Measurements from ENCODE around the gene MYEOV. TPM values are rescaled to one million over a fixed set of nuclear protein-coding genes. Genes with fewer than 3 reads are reported as not detected.

The MYEOV gene
- total and polyA plus RNA-seq, 10 of the 15 experiments (the other 5 are each of a cell fraction or from before 2014, with no cell fraction given) = 0.05 to 0.40 (median 0.26) TPM; not detected in 3

DNA sequence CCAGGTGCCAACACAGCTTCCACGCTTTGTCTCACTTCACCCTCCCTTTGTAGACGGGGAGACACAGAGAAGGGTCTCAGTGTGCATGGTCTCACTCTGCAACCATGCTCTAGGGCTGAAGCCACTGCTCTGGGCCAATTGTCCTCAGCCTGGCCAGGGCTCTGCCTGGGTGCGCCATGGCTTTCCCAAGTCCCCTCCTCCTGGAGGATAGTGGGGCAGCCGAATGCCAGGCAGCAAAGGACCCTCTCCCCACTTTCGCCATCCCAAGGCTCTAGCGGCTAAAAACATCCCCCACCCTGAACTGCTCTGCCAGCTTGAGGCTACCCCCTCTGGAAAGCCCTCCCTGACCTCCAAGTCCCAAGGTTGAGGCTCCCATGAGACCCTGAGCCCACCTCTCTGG is 20.4 kb upstream of the MYEOV start:
- Histone ChIP-seq H4K20me1 (ENCODE audit: control insufficient read depth, insufficient read depth) (no peaks in the 10 kb centered on the region), H2AFZ (ENCODE audit: control insufficient read depth, low read depth, low read length) (no peak overlapping the region), H3K4me1 (ENCODE audit: control insufficient read depth, insufficient read depth, low read length) (peaks cover 19% of the 10 kb centered on the region), H3K9me3 (replicated peaks; ENCODE audit: control insufficient read depth, insufficient read depth, low read length) (peaks cover 2% of the 10 kb centered on the region; the same call in 1 of the 3 replicates), H3K36me3 (ENCODE audit: control insufficient read depth in 2 of 2, insufficient read depth in 2 of 2, low read length in 1 of 2) (no peaks in the 10 kb centered on the region), H3K4me2 (ENCODE audit: control insufficient read depth, insufficient read depth) (no peak overlapping the region), H3K27me3 (replicated peaks in 1 of 2; ENCODE audit: control insufficient read depth in 2 of 2, insufficient read depth in 2 of 2, low read length in 1 of 2) (no peaks in the 10 kb centered on the region), H3K4me3 (no peak overlapping the region), H3K27ac (ENCODE audit: control insufficient read depth, insufficient read depth) (no peak overlapping the region), H3K9ac (ENCODE audit: control insufficient read depth, insufficient read depth, low read length) (no peak overlapping the region), H3K79me2 (ENCODE audit: control insufficient read depth, insufficient read depth, low read length) (no peaks in the 10 kb centered on the region)
- WGBS (ENCODE audit: insufficient coverage, insufficient replicate concordance, low lambda C conversion rate, missing lambda C conversion rate) = 80% methylated on average over 6 of the region's 6 CpGs
- intact Hi-C loops (cut with micrococcal nuclease; ENCODE audit: unreplicated experiment) = no loop called here
- ATAC-seq (no peak), FAIRE-seq (no peak), DNase-seq (ENCODE audit: low read depth, low spot score) (no peak)
- in situ Hi-C loops (cut with MboI) = no loop called here
- RAD21 ChIA-PET (ENCODE audit: unreplicated experiment) = interaction anchor here (4.3 kb wide), 1 partner anchor 14 kb away, joined by 46 read pairs; no protein-coding TSS in a partner anchor
- TF ChIP-seq JUND (IDR thresholded peaks at IDR 0.05; ENCODE audit: low read depth, low read length) (no peak), CHD4 (IDR thresholded peaks at IDR 0.05) (no peak), ZSCAN29 (IDR thresholded peaks at IDR 0.05) (no peak)
- POLR2A ChIA-PET = no interaction called here
- CTCF ChIA-PET = no interaction called here
- no TSS peak for BruUV-seq (replicated peaks)
- SMC1A ChIA-PET (ENCODE audit: uncharacterized antibody, unreplicated experiment) = interaction anchor here (3.2 kb wide), 1 partner anchor 14 kb away, joined by 27 read pairs; no protein-coding TSS in a partner anchor

DNA sequence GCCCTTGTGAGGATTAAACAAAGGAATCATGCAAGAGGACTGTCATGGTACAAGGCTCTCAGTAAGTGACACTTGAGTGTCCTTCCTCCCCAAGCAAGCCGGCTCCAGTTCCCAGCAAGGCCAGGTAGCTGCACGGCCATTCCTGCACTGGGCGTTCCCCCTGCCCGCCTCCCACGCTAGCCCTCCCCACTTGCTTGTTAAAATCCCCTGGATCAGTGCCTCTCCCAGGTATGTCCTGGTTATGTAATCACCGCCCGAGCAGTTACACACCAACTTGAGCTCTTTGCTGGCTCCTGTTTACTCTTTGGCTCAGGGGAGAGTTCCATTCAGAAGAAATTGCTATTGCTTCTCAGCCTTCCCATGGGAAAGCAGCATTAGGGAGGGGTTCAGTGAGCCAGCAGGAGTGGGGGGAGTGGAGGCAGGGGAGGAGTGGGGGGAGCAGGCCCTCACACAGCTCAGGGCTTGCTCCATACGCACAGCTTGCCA is 19.4 kb upstream of the MYEOV start:
- no peak overlapping the region for H3K9ac ChIP-seq (ENCODE audit: control insufficient read depth, insufficient read depth, low read length)
- peaks cover 2% of the 10 kb centered on the region; the same call in 1 of the 3 replicates for H3K9me3 ChIP-seq (replicated peaks; ENCODE audit: control insufficient read depth, insufficient read depth, low read length)
- no peaks in the 10 kb centered on the region for H3K79me2 ChIP-seq (ENCODE audit: control insufficient read depth, insufficient read depth, low read length)
- CTCF ChIA-PET = interaction anchor here (0.5 to 0.9 kb wide), 4 partner anchors 16 to 143 kb away, joined by 3 to 5 read pairs (median 4); no protein-coding TSS in a partner anchor
- H3K4me1 ChIP-seq (ENCODE audit: control insufficient read depth, insufficient read depth, low read length) = peaks cover 19% of the 10 kb centered on the region
- H3K27ac ChIP-seq (ENCODE audit: control insufficient read depth, insufficient read depth) = no peak overlapping the region
- H3K4me2 ChIP-seq (ENCODE audit: control insufficient read depth, insufficient read depth) = no peak overlapping the region
- no peaks in the 10 kb centered on the region for H3K27me3 ChIP-seq (replicated peaks in 1 of 2; ENCODE audit: control insufficient read depth in 2 of 2, insufficient read depth in 2 of 2, low read length in 1 of 2)
- FAIRE-seq (no peak), ATAC-seq (no peak), DNase-seq (ENCODE audit: low read depth, low spot score) (no peak)
- WGBS (ENCODE audit: insufficient coverage, insufficient replicate concordance, low lambda C conversion rate, missing lambda C conversion rate) = 32% methylated on average over 8 of the region's 8 CpGs
- no peak overlapping the region for H2AFZ ChIP-seq (ENCODE audit: control insufficient read depth, low read depth, low read length)
- H3K36me3 ChIP-seq (ENCODE audit: control insufficient read depth in 2 of 2, insufficient read depth in 2 of 2, low read length in 1 of 2) = no peaks in the 10 kb centered on the region
- H4K20me1 ChIP-seq (ENCODE audit: control insufficient read depth, insufficient read depth) = no peaks in the 10 kb centered on the region
- RAD21 ChIA-PET (ENCODE audit: unreplicated experiment) = interaction anchor here (0.5 to 4.3 kb wide), 4 partner anchors 15 to 63 kb away, joined by 3 to 46 read pairs (median 4); no protein-coding TSS in a partner anchor
- SMC1A ChIA-PET (ENCODE audit: uncharacterized antibody, unreplicated experiment) = interaction anchor here (0.8 to 3.2 kb wide), 3 partner anchors 11 to 18 kb away, joined by 3 to 27 read pairs (median 3); no protein-coding TSS in a partner anchor
- intact Hi-C loops (cut with micrococcal nuclease; ENCODE audit: unreplicated experiment) (no loop called here), in situ Hi-C loops (cut with MboI) (no loop called here)
- H3K4me3 ChIP-seq = no peak overlapping the region
- POLR2A ChIA-PET = interaction anchor here (0.6 to 1.3 kb wide), 2 partner anchors 16 to 121 kb away, joined by 3 to 5 read pairs; no protein-coding TSS in a partner anchor
- BruUV-seq (replicated peaks) = no TSS peak
- TF ChIP-seq, protein P1, sequence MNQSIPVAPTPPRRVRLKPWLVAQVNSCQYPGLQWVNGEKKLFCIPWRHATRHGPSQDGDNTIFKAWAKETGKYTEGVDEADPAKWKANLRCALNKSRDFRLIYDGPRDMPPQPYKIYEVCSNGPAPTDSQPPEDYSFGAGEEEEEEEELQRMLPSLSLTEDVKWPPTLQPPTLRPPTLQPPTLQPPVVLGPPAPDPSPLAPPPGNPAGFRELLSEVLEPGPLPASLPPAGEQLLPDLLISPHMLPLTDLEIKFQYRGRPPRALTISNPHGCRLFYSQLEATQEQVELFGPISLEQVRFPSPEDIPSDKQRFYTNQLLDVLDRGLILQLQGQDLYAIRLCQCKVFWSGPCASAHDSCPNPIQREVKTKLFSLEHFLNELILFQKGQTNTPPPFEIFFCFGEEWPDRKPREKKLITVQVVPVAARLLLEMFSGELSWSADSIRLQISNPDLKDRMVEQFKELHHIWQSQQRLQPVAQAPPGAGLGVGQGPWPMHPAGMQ (IDR thresholded peaks at IDR 0.05; ENCODE audit: borderline replicate concordance) = no peak
- TF ChIP-seq SP1 (IDR thresholded peaks at IDR 0.05; ENCODE audit: low read depth, low read length) = no peak
- TF ChIP-seq, protein P2, sequence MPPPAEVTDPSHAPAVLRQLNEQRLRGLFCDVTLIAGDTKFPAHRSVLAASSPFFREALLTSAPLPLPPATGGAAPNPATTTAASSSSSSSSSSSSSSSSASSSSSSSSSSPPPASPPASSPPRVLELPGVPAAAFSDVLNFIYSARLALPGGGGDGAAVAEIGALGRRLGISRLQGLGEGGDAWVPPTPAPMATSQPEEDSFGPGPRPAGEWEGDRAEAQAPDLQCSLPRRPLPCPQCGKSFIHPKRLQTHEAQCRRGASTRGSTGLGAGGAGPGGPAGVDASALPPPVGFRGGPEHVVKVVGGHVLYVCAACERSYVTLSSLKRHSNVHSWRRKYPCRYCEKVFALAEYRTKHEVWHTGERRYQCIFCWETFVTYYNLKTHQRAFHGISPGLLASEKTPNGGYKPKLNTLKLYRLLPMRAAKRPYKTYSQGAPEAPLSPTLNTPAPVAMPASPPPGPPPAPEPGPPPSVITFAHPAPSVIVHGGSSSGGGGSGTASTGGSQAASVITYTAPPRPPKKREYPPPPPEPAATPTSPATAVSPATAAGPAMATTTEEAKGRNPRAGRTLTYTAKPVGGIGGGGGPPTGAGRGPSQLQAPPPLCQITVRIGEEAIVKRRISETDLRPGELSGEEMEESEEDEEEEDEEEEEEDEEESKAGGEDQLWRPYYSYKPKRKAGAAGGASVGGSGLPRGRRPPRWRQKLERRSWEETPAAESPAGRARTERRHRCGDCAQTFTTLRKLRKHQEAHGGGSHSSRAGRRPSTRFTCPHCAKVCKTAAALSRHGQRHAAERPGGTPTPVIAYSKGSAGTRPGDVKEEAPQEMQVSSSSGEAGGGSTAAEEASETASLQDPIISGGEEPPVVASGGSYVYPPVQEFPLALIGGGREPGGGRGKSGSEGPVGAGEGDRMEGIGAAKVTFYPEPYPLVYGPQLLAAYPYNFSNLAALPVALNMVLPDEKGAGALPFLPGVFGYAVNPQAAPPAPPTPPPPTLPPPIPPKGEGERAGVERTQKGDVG (CRISPR knock-in tag; IDR thresholded peaks at IDR 0.05) = no peak
- TF ChIP-seq, protein P3, sequence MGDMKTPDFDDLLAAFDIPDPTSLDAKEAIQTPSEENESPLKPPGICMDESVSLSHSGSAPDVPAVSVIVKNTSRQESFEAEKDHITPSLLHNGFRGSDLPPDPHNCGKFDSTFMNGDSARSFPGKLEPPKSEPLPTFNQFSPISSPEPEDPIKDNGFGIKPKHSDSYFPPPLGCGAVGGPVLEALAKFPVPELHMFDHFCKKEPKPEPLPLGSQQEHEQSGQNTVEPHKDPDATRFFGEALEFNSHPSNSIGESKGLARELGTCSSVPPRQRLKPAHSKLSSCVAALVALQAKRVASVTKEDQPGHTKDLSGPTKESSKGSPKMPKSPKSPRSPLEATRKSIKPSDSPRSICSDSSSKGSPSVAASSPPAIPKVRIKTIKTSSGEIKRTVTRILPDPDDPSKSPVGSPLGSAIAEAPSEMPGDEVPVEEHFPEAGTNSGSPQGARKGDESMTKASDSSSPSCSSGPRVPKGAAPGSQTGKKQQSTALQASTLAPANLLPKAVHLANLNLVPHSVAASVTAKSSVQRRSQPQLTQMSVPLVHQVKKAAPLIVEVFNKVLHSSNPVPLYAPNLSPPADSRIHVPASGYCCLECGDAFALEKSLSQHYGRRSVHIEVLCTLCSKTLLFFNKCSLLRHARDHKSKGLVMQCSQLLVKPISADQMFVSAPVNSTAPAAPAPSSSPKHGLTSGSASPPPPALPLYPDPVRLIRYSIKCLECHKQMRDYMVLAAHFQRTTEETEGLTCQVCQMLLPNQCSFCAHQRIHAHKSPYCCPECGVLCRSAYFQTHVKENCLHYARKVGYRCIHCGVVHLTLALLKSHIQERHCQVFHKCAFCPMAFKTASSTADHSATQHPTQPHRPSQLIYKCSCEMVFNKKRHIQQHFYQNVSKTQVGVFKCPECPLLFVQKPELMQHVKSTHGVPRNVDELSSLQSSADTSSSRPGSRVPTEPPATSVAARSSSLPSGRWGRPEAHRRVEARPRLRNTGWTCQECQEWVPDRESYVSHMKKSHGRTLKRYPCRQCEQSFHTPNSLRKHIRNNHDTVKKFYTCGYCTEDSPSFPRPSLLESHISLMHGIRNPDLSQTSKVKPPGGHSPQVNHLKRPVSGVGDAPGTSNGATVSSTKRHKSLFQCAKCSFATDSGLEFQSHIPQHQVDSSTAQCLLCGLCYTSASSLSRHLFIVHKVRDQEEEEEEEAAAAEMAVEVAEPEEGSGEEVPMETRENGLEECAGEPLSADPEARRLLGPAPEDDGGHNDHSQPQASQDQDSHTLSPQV (IDR thresholded peaks at IDR 0.05) = no peak
- TF ChIP-seq YY1 (IDR thresholded peaks at IDR 0.05; ENCODE audit: low read depth, low read length) = no peak
